Measurements from ENCODE around the gene SMAD6. TPM values are rescaled to one million over a fixed set of nuclear protein-coding genes. Genes with fewer than 3 reads are reported as not detected.

The SMAD6 gene
- total RNA-seq, 1 experiment from 2014 or later: 2.0 TPM

DNA sequence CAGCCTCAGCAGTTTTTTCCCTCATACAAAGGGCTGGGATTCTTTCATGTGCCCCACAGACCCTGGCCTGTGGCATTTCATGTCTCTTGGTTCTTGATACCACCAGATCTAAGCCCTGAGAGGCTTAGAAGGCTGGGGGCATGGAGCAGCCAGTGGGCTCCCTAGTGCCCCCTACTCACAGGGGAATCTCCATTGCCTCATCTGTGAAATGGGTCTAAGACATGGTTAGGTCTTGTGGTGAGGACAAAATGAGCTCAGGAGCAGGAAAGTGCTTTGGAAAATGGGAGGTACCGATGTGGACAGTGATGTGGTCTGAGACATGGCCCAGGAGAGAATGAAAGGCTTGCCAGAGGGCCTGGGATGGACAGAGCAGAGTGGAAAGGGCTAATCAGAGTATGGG is 94.3 kb downstream of the SMAD6 start:
- DNase-seq (ENCODE audit: low read depth): no peak

DNA sequence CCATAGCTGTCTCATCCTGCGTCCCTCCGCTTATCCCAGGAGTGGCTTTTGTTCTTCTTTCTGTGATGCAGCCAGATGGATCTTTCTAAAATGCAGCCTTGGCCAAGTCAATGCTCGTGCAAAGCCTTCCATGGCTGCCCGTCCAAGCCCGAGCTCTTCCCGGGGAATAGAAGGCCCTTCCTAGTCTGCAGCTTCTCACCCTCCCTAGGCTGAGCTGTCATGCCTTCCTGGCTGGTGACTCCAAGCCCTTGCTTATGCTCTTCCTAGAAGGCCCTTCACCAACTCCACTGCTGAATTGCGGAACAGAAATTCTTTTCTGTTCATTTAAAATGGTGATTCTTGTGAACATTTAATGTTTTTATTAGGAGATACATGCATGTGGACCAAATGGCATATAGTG is 95.9 kb downstream of the SMAD6 start:
- DNase-seq (ENCODE audit: low read depth): no peak

DNA sequence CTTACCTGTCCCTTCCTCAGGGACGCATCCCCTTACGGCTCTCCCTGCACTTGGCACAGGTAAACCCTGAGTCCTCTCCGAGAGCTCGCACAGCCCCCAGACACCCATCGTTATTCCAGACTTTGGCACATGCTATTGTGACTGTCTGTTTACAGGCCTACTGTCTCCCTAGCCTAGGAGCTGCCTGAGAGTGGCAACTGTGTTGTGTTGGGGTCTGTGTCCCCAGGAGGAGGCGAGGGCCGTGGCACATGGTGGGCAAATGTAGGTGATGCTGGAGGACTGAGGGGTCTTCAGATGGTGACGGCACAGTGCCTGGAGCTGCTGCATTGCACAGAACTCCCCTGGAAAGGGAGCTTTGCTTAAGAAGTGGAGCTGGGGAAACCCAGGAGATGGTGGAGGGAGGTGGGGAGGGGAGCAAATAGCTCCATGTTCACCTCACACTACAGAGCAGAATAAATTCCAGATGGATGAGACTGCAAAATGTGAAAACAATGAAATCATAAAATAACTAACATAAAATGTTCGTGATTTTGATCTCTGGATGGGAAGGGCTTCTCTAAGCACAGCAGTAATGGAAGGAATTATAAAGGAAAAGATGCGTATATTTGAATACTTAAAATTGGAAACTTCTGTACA is 96.5 kb downstream of the SMAD6 start:
- no peak for DNase-seq (ENCODE audit: low read depth)

DNA sequence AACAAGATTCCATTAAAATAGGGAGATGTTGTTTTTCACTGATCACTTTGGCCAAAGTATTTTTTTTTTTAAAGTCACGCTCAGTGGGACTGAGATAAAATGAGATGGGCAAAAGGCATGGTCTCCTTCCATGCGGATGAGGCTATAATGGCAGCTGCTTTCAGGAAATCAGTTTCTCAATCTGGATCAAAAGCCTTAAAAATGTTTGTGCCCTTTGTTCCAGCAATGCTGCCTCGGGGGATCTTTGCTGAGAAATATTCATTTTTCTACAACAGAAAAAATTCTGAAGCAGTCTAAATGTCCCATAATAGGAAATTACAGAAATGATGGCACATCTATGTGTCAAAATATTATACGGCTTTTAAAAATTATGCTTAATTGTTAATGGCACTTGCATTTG is 97.2 kb downstream of the SMAD6 start:
- DNase-seq (ENCODE audit: low read depth): no peak

DNA sequence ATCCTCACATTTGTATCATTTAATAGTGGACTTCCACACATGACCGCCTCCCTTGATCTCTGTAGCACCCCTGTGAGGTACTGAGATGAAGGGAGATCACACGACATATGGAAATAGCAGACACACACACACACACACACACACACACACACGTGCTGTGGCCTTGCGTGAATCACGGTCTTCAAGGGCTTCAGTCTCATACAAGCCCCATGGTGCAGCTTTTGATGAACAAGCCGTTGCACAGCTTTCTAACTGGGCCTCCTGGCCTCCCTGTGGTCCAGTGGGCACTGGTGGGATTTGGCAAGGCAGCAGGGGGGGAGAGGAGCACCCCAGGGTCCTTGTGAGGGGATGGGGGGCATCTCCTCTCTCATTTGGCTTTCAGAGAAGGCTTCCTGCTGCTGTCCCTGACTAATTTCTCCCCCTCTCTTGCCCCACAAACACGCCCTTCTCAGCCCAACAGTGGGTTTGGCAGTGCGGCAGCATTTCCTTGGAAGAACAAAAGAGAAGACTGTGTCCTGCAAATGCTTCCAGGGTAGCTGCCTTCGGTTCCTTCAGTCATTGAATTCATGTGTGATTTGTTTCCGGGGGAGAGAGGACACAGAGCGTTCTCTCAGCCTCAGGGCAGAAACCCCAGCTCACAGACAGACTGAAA is 98.7 kb downstream of the SMAD6 start:
- DNase-seq (ENCODE audit: low read depth): peak; percentile 42

DNA sequence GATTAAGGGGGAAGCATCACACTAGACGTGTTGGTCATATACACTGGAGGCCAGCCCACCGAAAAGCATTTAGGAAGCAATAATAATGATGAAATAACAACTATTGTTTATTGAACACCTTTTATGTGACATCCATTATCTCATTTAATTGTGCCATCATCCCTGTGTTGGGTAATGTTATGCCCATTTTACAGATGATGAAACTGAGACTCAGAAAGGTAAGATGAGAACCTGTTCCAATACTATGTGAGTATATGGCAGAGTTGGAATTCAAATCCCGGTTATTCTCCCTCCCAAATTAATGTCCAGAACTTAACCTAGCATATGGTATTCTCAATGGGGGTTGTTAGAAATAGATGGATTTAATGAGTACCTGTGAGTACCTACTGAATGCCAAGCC is 99.2 kb downstream of the SMAD6 start:
- no peak for DNase-seq (ENCODE audit: low read depth)

DNA sequence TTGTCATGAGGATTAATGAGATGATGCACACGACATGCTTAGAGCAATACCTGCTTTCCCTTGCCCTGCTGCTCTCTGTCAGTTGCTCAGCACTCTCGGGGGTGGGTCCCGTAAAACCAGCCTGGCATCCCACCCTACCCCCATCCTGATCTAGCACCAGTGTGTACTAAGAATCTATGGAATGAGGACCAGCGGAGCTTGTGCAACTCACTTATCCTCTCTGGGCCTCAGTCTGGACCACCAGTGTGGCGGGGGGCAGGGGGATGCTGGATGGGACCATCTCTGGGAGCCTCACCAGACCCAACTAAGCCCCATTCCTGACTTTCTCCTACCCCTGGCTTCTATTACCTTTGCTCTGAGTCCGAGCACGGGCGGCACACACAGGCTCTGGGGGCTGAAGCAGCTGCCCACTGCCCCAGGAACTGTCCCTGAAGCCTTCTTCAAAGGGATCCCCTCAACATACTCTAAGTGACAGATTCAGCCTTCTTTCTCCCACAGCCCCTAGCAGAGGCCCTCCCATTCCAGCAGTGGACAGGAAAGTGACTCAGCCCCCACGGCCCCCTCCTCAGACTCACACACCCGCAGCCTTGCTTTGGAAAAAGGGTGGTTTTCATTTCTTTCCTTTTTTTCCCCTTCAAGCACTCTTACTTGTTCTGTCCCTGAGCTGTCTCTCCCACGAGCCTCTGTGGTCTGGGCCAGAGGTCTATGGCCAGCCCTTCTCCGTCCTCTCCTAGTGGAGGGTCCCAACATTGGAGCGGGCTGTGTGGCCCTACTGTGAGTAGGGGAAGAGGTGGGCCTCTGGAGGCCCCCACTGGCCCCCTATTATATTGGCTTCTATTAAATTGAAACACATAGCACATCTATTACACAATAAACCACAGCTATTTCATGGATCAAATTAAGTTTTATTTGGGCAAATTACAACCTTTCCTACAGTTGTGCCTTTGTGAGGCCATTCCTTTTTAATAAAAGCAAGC is 100.3 kb downstream of the SMAD6 start:
- DNase-seq (ENCODE audit: low read depth): peak; percentile 38

DNA sequence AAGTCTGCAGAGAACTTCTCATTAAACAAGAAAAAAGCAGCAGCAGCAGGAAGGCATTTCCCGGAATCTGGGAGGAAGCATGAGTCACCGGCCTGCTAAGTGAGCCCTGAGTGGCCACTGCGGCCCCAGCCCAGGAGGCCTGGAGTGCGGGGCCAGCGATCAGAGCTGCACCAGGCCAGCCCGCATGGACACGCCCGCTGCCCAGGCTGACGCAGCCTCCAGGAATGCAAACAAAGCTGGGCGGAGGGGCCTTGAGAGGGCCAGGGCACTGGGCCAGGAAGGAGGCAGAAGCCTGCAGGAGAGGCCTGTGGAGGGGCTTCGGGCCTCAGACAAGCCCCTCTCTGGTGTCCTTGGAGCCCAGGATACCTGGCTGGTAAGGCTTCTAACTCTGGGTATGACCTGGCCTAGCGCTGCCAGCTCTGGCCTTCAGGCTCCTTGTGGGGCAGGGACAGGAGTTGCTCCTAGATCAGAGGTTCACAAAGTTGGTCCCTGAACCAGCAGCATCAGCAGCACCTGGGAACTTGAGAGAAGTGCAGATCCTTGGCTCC is 101.2 kb downstream of the SMAD6 start:
- DNase-seq (ENCODE audit: low read depth): peak; percentile 99

DNA sequence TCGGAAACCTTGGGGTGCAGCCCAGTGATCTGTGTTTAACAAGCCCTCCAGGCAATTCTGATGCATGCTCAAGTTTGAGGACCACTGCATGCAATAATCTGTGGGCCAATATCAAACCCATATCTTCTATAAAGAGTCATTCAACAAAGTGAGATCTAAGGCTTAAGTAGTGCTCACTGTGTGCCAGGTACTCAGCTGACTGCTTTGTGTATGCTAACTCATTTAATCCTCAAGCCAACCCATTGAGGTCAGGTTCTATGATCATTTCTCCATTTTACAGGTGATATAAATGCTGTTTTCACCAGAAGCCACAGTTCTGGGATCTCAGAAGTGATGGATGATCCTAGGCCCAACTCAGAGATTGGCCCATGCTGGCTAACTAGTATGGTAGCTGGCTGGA is 101.7 kb downstream of the SMAD6 start:
- DNase-seq (ENCODE audit: low read depth): no peak

DNA sequence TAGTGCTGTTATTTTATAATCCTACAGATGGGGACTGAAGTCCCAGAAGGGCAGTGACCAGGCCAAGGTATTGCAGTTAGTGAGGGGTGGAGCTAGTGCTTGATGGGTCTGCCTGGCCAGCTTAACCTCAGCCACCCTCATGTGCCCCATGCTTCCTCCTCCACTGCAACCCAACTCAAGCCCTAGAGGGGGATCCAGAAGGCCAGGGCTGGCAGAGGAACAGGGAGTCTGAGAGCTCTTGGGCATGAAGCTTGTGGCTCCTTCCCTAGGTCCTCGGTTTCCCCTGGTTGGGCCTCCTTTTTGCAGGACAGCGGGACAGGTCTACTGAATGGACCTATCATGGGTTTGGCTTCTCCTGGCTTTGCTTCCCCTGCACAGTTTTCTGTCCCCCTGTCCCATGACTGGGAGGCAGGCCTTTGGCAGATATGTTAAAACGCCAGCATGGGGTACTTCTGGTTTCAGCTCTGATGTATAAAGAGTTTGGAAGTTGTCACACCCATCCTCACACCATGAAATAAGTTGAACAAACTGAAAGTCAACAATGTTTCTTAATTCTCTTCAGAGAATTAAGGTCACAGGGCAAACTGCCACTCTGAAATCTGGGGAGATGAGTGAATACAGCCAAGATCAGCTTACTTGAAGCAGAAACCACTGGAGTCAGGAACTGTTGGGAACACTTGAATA is 103.3 kb downstream of the SMAD6 start:
- DNase-seq (ENCODE audit: low read depth): no peak

DNA sequence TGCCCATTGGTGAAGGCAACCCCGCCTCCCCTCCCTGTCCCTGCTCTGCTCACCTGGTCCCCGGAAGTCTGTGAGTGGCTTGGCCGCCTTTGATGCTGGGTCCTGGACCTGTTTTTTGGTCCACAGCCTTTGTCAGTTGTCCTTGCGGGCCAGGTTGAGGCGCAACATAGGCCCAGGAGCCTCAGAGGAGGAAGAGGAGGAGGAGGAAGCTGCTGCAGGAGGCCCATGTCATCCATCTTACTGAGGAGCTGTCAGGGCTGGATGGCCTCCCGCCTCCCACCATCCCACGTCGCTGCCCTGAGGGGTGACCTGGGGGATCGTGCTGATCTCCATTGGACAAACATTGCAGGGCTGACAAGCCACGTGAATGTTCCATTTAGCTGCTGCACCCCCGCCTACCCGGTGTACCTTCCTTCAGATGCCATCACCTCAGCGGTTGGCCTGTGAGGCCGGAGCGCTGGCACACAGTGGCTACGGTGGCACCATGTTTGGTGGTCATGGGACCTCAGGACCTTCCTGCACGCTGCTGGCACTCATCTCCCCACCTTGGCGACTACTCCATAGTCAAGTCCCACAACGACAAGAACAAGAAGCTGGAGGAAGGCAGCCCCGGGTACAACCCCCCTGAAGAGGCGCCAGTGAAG is 106.3 kb downstream of the SMAD6 start:
- DNase-seq (ENCODE audit: low read depth): no peak

DNA sequence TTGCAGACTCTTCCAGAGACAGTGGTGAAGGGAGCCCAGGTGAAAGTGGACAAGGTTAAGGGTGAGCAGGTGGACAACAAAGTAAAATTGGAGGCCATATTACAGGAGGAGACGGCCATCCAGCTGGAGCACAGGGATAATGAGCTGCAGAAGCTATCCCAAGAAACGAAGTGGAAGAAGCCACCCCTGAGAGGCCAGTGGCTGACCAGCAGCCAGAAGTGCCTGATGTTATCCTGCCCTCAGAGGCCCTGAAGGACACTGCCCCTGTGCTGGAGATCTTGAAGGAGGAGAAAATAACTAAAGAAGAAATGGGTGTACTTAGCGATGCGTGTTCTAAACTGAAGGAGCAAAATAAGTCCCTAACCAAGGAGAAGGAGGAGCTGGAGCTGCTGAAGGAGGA is 107.6 kb downstream of the SMAD6 start:
- DNase-seq (ENCODE audit: low read depth): no peak

DNA sequence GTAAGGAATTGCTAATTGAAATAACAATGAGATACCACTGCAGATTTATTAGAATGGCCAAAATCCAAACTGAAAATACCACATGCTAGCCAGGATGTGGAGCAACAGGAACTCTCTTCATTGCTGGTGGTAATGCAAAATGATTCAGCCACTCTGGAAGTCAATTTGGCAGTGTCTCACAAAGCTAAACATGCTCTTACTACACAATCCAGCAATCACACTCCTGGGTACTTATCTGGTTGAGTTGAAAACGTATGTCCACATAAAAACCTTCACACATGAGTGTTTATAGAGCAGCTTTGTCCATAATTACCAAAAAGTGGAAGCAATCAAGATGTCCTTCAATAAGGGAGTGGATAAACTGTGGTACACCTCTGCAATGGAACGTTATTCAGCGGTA is 113.3 kb downstream of the SMAD6 start:
- DNase-seq (ENCODE audit: low read depth): peak; percentile 78

DNA sequence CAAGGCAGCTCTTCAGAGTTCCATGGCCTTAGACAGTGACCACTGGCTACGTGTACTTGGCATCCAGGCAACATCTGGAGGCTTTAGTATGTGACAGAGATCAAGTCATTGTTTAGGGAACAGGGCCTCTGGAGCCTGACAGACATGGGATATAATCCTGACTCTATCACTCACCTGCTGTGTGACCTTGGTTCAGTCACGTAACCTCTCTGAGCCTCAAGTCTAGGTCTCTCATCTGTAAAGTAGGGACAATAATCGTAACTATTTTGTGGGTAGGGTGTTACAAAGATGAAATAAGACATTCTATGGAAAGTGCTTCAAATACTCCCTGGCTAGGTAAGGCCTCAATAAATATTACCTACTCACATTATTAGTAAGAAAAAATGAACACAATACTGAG is 114.2 kb downstream of the SMAD6 start:
- DNase-seq (ENCODE audit: low read depth): no peak

DNA sequence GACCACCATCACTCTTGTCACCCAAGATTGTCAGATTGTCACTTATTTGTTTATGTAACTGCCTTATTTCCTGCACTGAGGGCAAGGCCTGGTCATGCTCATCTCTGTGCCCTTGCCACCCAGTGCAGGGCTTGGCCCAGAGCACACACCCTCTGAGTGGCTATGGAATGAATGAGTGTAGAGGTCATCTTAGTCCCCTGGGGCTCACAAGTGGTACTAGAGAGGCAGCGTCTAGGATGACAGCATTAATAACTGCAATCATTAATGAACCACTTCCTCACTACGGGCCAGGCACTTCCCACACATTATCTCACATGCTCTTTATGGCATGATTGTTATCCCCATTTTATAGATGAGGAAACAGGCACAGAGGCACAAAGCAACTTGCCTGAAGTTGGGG is 117.0 kb downstream of the SMAD6 start:
- DNase-seq (ENCODE audit: low read depth): no peak

DNA sequence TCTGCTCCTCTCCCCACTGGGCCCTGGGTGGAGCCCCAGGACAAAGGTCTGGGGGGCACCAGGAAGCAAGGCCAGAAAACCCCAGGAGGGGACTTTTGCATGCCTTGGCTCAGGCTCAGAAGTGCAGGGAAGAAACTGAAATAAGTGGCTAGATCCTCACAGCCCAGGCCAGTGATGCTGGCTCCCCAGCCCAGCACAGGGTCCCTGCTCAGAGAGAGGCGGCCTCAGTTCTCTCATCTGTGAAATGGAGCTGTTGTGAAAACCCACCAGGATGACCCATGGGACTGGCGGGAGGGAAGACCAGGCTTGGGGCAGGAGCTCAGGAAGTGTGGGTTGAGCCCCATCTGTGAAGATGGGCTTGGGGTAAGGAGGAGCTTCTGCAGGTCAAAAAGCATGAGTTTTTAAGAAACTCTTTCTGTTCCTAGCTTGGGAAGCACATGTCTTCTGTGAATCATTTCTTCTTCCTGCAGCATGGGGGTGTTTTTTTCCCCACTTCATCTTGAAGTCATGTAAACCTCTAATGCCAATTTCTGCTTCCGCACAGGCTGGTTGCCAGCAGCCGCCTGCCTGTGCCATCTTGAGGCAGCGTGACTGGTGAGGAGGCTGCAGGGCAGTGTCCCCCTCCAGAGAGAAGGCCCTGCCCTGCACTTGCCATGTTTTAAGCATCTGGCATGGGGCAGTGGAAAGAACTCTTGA is 118.6 kb downstream of the SMAD6 start:
- no peak for DNase-seq (ENCODE audit: low read depth)

DNA sequence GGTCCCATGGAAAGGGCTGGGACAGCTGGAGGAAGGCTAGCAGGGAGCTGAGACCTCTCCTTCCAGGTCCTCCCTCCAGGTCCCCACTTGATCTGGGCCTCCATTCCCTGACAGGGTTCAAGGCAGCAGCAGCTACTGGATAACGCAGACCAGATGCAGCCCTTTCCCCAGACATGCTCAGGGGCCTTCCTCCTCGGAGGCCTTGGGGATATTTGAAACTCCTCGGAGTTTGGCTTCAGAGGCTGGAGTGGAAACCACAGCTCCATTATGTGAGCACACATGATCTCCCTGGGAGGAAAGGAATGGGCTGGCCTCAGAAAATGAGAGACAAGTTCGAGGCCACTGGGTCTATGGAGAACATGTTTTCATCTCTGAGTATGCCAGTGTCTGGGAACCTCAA is 119.3 kb downstream of the SMAD6 start:
- no peak for DNase-seq (ENCODE audit: low read depth)

DNA sequence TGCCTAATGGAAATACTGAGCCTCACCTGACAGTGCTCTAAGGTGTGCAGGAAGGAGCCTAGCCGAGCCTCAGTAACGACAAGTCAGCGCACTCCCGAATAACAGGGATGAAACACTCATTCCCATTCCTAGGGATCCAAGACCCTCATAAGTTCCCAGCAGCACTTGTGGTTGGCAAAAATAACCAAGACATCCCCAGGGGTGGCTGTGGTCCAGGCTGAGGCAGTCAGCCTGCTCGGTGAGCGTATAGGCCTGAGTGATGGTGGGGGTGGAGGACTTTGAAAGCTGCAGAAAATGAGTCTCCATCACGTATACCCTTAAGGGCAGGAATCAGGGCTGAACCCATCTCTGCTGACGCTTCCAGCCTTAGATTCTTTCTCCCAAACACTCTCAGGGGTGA is 120.1 kb downstream of the SMAD6 start:
- DNase-seq (ENCODE audit: low read depth): no peak

DNA sequence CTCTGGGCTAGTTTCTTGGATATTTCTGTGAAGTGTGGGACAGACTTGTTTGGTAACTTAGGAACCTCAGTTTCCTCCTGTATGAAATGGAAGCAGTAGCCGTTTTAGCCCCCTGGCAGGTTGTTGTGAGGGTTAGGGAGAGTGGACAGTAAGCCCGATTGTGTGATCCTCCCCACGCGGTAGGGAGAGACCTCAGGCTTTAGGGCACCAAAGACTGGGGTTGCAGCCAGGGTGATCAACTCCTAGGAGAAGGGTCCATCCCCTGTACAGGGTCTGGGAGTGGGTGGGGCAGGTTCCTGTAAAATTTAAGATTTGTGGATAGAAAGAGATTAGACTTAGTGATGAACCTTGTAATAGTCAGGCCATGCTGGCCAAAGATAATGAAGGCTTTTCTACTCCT is 120.5 kb downstream of the SMAD6 start:
- no peak for DNase-seq (ENCODE audit: low read depth)

DNA sequence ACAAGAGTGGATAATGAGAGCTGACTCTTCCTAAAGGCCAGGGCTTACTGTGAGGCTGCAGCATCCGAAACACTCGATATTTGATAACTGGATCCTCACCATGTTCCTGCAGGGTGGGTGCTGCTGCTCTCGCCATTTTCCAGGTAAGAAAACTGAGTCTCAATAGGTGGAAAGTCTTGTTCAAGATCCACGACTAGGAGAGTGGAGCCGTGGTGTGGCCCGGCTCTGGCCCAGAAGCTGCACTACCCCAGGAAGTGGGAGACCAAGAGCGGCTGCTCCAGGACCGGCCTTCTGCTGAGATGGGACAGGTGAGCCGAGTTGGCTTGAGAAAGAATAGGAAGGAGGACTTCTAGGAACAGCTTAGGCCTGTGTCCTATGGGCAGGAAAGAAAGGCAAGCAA is 121.6 kb downstream of the SMAD6 start:
- DNase-seq (ENCODE audit: low read depth): no peak

DNA sequence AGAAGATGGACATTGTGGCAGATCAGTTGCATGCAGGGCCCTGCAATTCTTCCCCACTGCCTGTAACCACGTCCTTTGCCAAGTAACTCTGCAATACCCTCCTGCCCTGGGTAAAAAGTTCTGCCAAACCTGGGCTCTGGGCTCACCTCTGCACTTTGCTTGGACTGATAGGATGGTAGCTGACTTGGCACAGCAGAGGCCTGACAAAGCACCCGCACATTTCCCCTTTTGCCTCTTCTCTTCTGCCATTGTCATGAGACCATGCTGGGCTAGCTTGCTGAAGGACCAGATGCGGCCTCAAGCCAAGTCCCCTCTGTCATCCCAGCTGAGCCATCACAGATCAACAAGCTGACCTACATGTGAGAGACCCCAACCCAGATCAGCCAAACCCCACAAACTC is 122.4 kb downstream of the SMAD6 start:
- no peak for DNase-seq (ENCODE audit: low read depth)
